Smooth muscle cell (in vitro differentiated cells): ENCODE results near the gene CRACDL. TPM values are rescaled to one million over a fixed set of nuclear protein-coding genes. Genes with fewer than 3 reads are reported as not detected.

Source experiments
- DNase-seq: peaks from one replicate; lab custom pipeline; 2025; ENCODE audit not compliant: unreplicated experiment; lab: John Stamatoyannopoulos, UW
- H2AFZ ChIP-seq: fragments of 200-600 bp; sonication (generic); 2 replicates; pipeline ENCODE4 v1.6.0; 2016; ENCODE audit warnings: antibody characterized with exemption, low read depth, mild to moderate bottlenecking
- H3F3A ChIP-seq: fragments of 200-600 bp; sonication (generic); 2 replicates; pipeline ENCODE4 v1.6.0; 2017; ENCODE audit warnings: antibody characterized with exemption, low read depth
- H3K27ac ChIP-seq: fragments of 200-600 bp; sonication (generic); 2 replicates; pipeline ENCODE4 v1.5.1; 2016; ENCODE audit warnings: low read depth, mild to moderate bottlenecking
- H3K27me3 ChIP-seq: fragments of 200-600 bp; sonication (generic); 2 replicates; pipeline ENCODE4 v1.6.1; 2016; ENCODE audit warnings: low read depth, mild to moderate bottlenecking
- H3K36me3 ChIP-seq: fragments of 200-600 bp; sonication (generic); 2 replicates; pipeline ENCODE4 v1.5.1; 2016; ENCODE audit warnings: low read depth
- H3K4me1 ChIP-seq: fragments of 200-600 bp; sonication (generic); 2 replicates; pipeline ENCODE4 v1.5.1; 2016; ENCODE audit warnings: low read depth
- H3K4me2 ChIP-seq: fragments of 200-600 bp; sonication (generic); 2 replicates; pipeline ENCODE4 v1.6.0; 2016; ENCODE audit warnings: mild to moderate bottlenecking
- H3K4me3 ChIP-seq: fragments of 200-600 bp; sonication (generic); 2 replicates; pipeline ENCODE4 v1.5.1; 2016; ENCODE audit warnings: mild to moderate bottlenecking
- H3K79me2 ChIP-seq: fragments of 200-600 bp; sonication (generic); 2 replicates; pipeline ENCODE4 v1.6.0; 2016; ENCODE audit warnings: low read depth, mild to moderate bottlenecking
- H3K9ac ChIP-seq: fragments of 200-600 bp; sonication (generic); 2 replicates; pipeline ENCODE4 v1.6.0; 2016; ENCODE audit warnings: low read depth
- H3K9me3 ChIP-seq: fragments of 200-600 bp; sonication (generic); replicated peaks from 2 replicates; pipeline ENCODE4 v1.5.1; 2016; ENCODE audit warnings: low read depth
- H4K20me1 ChIP-seq: fragments of 200-600 bp; sonication (generic); 2 replicates; pipeline ENCODE4 v1.6.0; 2016; ENCODE audit warnings: low read depth
- WGBS: methylation state at CpG from one replicate; pipeline ENCODE4 v1.1.7; 2016; ENCODE audit warnings: low lambda C conversion rate; 5-methylcytosine and 5-hydroxymethylcytosine counted together
- polyA plus RNA-seq: library from polyadenylated mRNA; unstranded; fragments of >200 nt; fragmentation: Nextera tagmentation; extraction: Ambion mirVana; gene quantifications from 2 replicates; pipeline ENCODE4 v1.2.1, GENCODE V29; 2016
- total RNA-seq: library from RNA; depleted of rRNA; stranded (reverse); fragments of >200 nt; gene quantifications from 2 replicates; pipeline ENCODE4 v1.2.3, GENCODE V29; 2014
- TF ChIP-seq, protein P1 (sequence below): fragments of 200-600 bp; sonication (generic); IDR thresholded peaks from 2 replicates; pipeline ENCODE4 v1.5.1; 2017; ENCODE audit warnings: borderline replicate concordance, mild to moderate bottlenecking, antibody characterized with exemption; ENCODE audit not compliant: insufficient read depth, poor library complexity, severe bottlenecking

The CRACDL gene
- total and polyA plus RNA-seq, 2 experiments from 2014 or later: 0.72 to 2.2 TPM

DNA sequence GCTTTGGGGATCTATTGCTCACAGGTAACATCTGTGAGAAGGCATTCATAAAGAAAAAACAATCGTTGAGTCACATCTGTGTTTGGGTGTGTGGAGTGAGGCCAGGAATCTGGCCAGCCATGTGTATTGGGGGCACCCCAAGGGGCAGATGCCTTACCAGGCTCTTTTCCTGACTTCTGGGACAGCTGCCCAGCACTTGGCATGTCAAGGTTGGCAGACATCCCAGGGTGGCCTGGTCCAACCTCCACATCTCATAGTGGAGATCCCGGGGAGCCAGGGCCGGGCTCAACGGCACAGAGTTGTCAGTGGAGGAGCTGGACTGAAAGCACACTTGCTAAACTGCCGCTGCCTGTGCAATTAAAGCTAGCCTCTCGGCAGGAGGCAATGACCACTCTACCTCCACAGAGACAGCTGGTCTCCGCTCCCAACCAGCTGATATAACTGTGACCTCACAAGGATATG is 129.8 kb downstream of the CRACDL start:
- Histone ChIP-seq H4K20me1 (no peaks in the 10 kb centered on the region), H3K4me2 (no peak overlapping the region), H3K4me1 (no peaks in the 10 kb centered on the region), H3K36me3 (no peaks in the 10 kb centered on the region), H3K4me3 (no peak overlapping the region), H3K9me3 (no peaks in the 10 kb centered on the region), H3K27ac (no peak overlapping the region), H3K27me3 (no peaks in the 10 kb centered on the region), H2AFZ (no peak overlapping the region), H3F3A (no peaks in the 10 kb centered on the region), H3K79me2 (no peaks in the 10 kb centered on the region), H3K9ac (no peak overlapping the region)
- TF ChIP-seq, protein P1, sequence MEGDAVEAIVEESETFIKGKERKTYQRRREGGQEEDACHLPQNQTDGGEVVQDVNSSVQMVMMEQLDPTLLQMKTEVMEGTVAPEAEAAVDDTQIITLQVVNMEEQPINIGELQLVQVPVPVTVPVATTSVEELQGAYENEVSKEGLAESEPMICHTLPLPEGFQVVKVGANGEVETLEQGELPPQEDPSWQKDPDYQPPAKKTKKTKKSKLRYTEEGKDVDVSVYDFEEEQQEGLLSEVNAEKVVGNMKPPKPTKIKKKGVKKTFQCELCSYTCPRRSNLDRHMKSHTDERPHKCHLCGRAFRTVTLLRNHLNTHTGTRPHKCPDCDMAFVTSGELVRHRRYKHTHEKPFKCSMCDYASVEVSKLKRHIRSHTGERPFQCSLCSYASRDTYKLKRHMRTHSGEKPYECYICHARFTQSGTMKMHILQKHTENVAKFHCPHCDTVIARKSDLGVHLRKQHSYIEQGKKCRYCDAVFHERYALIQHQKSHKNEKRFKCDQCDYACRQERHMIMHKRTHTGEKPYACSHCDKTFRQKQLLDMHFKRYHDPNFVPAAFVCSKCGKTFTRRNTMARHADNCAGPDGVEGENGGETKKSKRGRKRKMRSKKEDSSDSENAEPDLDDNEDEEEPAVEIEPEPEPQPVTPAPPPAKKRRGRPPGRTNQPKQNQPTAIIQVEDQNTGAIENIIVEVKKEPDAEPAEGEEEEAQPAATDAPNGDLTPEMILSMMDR: no peak
- DNase-seq: no peak
- 81% methylated on average over 7 of the region's 7 CpGs for WGBS

DNA sequence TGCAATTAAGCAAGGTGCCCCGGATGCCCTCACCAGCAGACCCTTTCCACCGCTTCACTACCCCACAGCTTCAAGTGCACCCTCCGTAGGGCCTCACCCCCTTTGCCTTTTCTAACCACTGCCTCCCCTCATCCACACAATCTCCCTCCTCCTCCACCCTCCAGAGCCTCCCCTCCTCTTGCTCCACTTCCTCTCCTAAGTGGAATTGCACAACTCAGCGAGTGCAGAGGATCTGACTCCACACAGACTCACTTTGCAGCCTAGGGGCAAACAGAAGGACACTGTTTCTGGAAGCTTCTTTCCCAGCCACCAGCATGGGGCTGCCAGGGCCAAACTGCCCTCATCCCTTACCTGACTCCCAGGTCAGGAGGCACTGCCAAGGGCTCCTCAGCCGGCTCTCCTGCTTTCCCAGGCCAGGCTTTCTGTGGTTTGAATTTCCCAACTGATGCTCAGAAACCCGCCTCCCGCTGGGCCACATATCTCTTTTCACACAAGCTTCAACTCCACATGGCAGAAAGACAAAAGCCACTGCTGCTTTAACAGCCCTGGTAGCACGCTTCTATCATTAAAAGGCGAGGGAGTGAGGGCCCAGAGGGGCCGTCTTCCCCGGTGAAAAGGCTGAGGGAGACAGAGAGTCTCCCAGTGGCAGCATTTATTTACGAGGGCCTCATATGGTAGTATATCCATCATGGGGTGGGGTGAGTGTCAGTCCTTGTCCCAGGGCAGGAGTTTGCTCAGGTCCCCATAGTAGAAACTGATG is 130.4 kb downstream of the CRACDL start:
- Histone ChIP-seq H3K4me2 (peak overlapping the region; percentile 24), H3K4me1 (no peaks in the 10 kb centered on the region), H3K9me3 (no peaks in the 10 kb centered on the region), H3K27me3 (no peaks in the 10 kb centered on the region), H3K9ac (no peak overlapping the region), H3F3A (no peaks in the 10 kb centered on the region), H2AFZ (peak overlapping the region; percentile 21), H4K20me1 (no peaks in the 10 kb centered on the region), H3K79me2 (no peaks in the 10 kb centered on the region), H3K36me3 (no peaks in the 10 kb centered on the region), H3K4me3 (no peak overlapping the region), H3K27ac (no peak overlapping the region)
- WGBS: 39% methylated on average over 12 of the region's 12 CpGs
- no peak for DNase-seq
- TF ChIP-seq, protein P1: no peak

DNA sequence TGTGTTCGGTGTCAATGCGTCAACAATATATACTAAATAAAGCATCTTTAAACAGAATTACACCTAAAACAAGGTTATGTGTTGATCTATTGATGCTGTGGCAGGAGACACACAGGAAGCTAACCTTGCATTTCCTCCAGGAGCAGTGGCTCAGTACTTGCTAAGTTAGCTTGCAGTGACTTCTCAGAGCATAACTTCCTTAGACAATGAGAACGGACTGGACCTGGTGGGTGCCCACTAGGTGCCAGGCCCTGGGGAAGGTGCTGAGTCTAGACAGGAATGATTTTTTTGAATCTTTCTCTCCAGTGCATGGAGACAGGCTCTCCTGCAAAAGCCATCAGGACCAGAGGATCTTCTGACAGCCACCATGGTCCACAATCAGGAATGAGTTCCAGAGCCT is 131.3 kb downstream of the CRACDL start:
- TF ChIP-seq, protein P1: no peak
- no peaks in the 10 kb centered on the region for H4K20me1 ChIP-seq

DNA sequence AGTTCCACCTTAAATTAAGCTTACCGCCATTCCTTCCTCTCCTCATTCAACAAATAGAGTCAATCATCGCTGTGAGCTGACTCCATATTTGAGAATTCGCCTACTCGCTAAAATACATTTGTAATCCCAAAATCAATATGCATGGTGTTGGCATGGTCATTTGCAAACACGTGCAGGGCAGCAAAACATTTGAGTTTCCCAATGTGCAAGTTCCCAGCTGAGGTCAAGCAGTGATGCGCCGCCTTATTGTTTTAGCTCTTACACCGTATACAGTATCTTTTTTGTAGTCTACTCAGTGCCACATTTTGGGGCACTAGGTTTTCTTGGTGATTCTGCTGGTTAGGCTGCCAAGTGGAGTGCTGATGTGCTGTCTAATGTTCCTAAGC is 131.8 kb downstream of the CRACDL start:
- H3K27ac ChIP-seq: no peak overlapping the region
- DNase-seq: no peak
- no peak overlapping the region for H2AFZ ChIP-seq
- no peaks in the 10 kb centered on the region for H3K36me3 ChIP-seq
- no peaks in the 10 kb centered on the region for H4K20me1 ChIP-seq
- no peaks in the 10 kb centered on the region for H3K4me1 ChIP-seq
- no peak overlapping the region for H3K9ac ChIP-seq
- no peak overlapping the region for H3K4me3 ChIP-seq
- WGBS: 94% methylated on average over 8 of the region's 8 CpGs
- TF ChIP-seq, protein P1: no peak
- no peaks in the 10 kb centered on the region for H3F3A ChIP-seq
- no peaks in the 10 kb centered on the region for H3K27me3 ChIP-seq
- H3K79me2 ChIP-seq: no peaks in the 10 kb centered on the region
- H3K9me3 ChIP-seq: no peaks in the 10 kb centered on the region
- no peak overlapping the region for H3K4me2 ChIP-seq

More for the DNA sequence above, 131.3 kb downstream of the CRACDL start:
- WGBS: 89% methylated on average over 3 of the region's 3 CpGs
- Histone ChIP-seq H3K36me3 (no peaks in the 10 kb centered on the region), H3K9ac (no peak overlapping the region), H3K9me3 (no peaks in the 10 kb centered on the region), H3K4me2 (no peak overlapping the region), H3K4me1 (no peaks in the 10 kb centered on the region), H3K4me3 (no peak overlapping the region), H2AFZ (no peak overlapping the region), H3K79me2 (no peaks in the 10 kb centered on the region), H3K27ac (no peak overlapping the region), H3F3A (no peaks in the 10 kb centered on the region), H3K27me3 (no peaks in the 10 kb centered on the region)
- no peak for DNase-seq
